HG03175 (cell line): ENCODE measurements around the gene TECPR1.

ENCODE experiments used
- ATAC-seq: cut with Tn5 transposase; IDR thresholded peaks from one replicate; pipeline ENCODE4 v1.9.1; 2021; ENCODE audit warnings: mild to moderate bottlenecking, moderate library complexity; ENCODE audit not compliant: unreplicated experiment

Gene TECPR1

GRCh38 chr7:98211676-98212531 lies 40.1 kb downstream of the TECPR1 start:
- no peak for ATAC-seq

GRCh38 chr7:98211221-98211675 lies 40.8 kb downstream of the TECPR1 start, which contains the start of gene BHLHA15:
BHLHA15 (plus strand) TSS chr7:98211439; CDS start chr7:98212310, 871 bp downstream.
- ATAC-seq = no peak

- no peak for ATAC-seq
These were observed 41.4 kb downstream of the TECPR1 start for GRCh38 chr7:98210513-98211220.

- ATAC-seq = no peak
These were observed 42.7 kb downstream of the TECPR1 start for GRCh38 chr7:98209166-98209920.

GRCh38 chr7:98206451-98207330 lies 45.3 kb downstream of the TECPR1 start:
- ATAC-seq = no peak

- no peak for ATAC-seq
These were observed 46.7 kb downstream of the TECPR1 start for GRCh38 chr7:98205162-98205845.

GRCh38 chr7:98204670-98205069 lies 47.4 kb downstream of the TECPR1 start:
- no peak for ATAC-seq

GRCh38 chr7:98203964-98204605 lies 47.9 kb downstream of the TECPR1 start:
- no peak for ATAC-seq

- ATAC-seq = peak; percentile 30
These were observed 48.6 kb downstream of the TECPR1 start for GRCh38 chr7:98203261-98203963.

GRCh38 chr7:98202367-98203195 lies 49.5 kb downstream of the TECPR1 start:
- ATAC-seq = peak; percentile 96

GRCh38 chr7:98200364-98200763 lies 51.7 kb downstream of the TECPR1 start:
- peak; percentile 34 for ATAC-seq

- ATAC-seq = no peak
These were observed 52.9 kb downstream of the TECPR1 start for GRCh38 chr7:98199131-98199530.

- no peak for ATAC-seq
These were observed 55.1 kb downstream of the TECPR1 start for GRCh38 chr7:98196706-98197605.

- no peak for ATAC-seq
These were observed 57.2 kb downstream of the TECPR1 start for GRCh38 chr7:98194672-98195457.

- no peak for ATAC-seq
These were observed 57.8 kb downstream of the TECPR1 start for GRCh38 chr7:98194186-98194585.
